NCI-H2081 (cell line): ENCODE data around the gene CMTM5.
"Not testable (repeated sequence)": the region's sequence is repeated elsewhere in the genome, so short reads cannot be mapped to it uniquely, and the experiment has no call there.

Experiments
- DNase-seq, 2 experiments: peaks; one replicate each; lab custom pipeline; 2025; lab: John Stamatoyannopoulos, UW

CMTM5 gene

GRCh38 chr14:23398348-23398747 is 21.5 kb downstream of the CMTM5 start:
- DNase-seq: no peak

GRCh38 chr14:23399136-23399535 is 22.3 kb downstream of the CMTM5 start:
- DNase-seq: no peak

GRCh38 chr14:23399591-23399990 is 22.7 kb downstream of the CMTM5 start:
- DNase-seq: no peak

GRCh38 chr14:23400496-23401149 is 23.8 kb downstream of the CMTM5 start:
- DNase-seq: not testable (repeated sequence)

GRCh38 chr14:23401291-23401690 is 24.4 kb downstream of the CMTM5 start:
- no peak for DNase-seq

GRCh38 chr14:23402296-23403138 is 25.7 kb downstream of the CMTM5 start:
- DNase-seq: no peak

- DNase-seq: no peak
These were observed 26.2 kb downstream of the CMTM5 start for GRCh38 chr14:23403139-23403438.

GRCh38 chr14:23403908-23404307 is 27.1 kb downstream of the CMTM5 start:
- no peak for DNase-seq

GRCh38 chr14:23404331-23404900 is 27.6 kb downstream of the CMTM5 start:
- no peak for DNase-seq

GRCh38 chr14:23405096-23405495 is 28.2 kb downstream of the CMTM5 start:
- no peak for DNase-seq

- DNase-seq: no peak
These were observed 28.7 kb downstream of the CMTM5 start for GRCh38 chr14:23405516-23406025.

GRCh38 chr14:23406244-23406643 is 29.4 kb downstream of the CMTM5 start:
- no peak for DNase-seq

- DNase-seq: no peak
These were observed 30.0 kb downstream of the CMTM5 start for GRCh38 chr14:23406725-23407355.

GRCh38 chr14:23407516-23408306 is 30.9 kb downstream of the CMTM5 start, which contains the start of gene MYH6:
Gene MYH6 (minus strand): TSS chr14:23408273. CDS start chr14:23407223, 1,050 bp downstream.
- no peak for DNase-seq

GRCh38 chr14:23408307-23408630 is 31.4 kb downstream of the CMTM5 start:
- no peak for DNase-seq

- DNase-seq: no peak
These were observed 32.6 kb downstream of the CMTM5 start for GRCh38 chr14:23409475-23409874.

- DNase-seq: no peak
These were observed 33.3 kb downstream of the CMTM5 start for GRCh38 chr14:23409966-23410635.

GRCh38 chr14:23411563-23412525 is 35.0 kb downstream of the CMTM5 start:
- no peak for DNase-seq

- no peak for DNase-seq
These were observed 36.8 kb downstream of the CMTM5 start for GRCh38 chr14:23413681-23414080.

GRCh38 chr14:23414254-23414653 is 37.4 kb downstream of the CMTM5 start:
- DNase-seq: no peak
